Ishikawa (cell line): ENCODE data around the gene CISD1.

Source experiments
- CEBPB ChIP-seq: IDR thresholded peaks from 2 replicates; pipeline ENCODE4 v1.6.1; 2012
- CREB1 ChIP-seq: IDR thresholded peaks from 2 replicates; pipeline ENCODE4 v1.6.1; 2012; ENCODE audit warnings: low read depth
- EGR1 ChIP-seq: IDR thresholded peaks from 2 replicates; pipeline ENCODE4 v1.6.1; 2012
- EP300 ChIP-seq: IDR thresholded peaks from 2 replicates; pipeline ENCODE4 v1.6.1; 2012; ENCODE audit warnings: borderline replicate concordance
- FOXM1 ChIP-seq: IDR thresholded peaks from 2 replicates; pipeline ENCODE4 v1.6.1; 2012; ENCODE audit warnings: low read depth, borderline replicate concordance
- MAX ChIP-seq: IDR thresholded peaks from 2 replicates; pipeline ENCODE4 v1.6.1; 2012
- NFIC ChIP-seq: IDR thresholded peaks from 2 replicates; pipeline ENCODE4 v1.6.1; 2012
- RAD21 ChIP-seq: IDR thresholded peaks from 2 replicates; pipeline ENCODE4 v1.6.1; 2012; ENCODE audit warnings: low read depth
- REST ChIP-seq: IDR thresholded peaks from 2 replicates; pipeline ENCODE4 v1.6.1; 2012; ENCODE audit warnings: low read depth, mild to moderate bottlenecking
- TAF1 ChIP-seq: IDR thresholded peaks from 2 replicates; pipeline ENCODE4 v1.6.1; 2012; ENCODE audit warnings: low read depth, mild to moderate bottlenecking
- TCF12 ChIP-seq: IDR thresholded peaks from 2 replicates; pipeline ENCODE4 v1.6.1; 2012; ENCODE audit warnings: low read depth
- TEAD4 ChIP-seq: IDR thresholded peaks from 2 replicates; pipeline ENCODE4 v1.6.1; 2012
- USF1 ChIP-seq: IDR thresholded peaks from 2 replicates; pipeline ENCODE4 v1.6.1; 2012
- YY1 ChIP-seq: IDR thresholded peaks from 2 replicates; pipeline ENCODE4 v1.6.1; 2012; ENCODE audit warnings: low read depth
- ZBTB7A ChIP-seq: IDR thresholded peaks from 2 replicates; pipeline ENCODE4 v1.6.1; 2012; ENCODE audit warnings: low read depth

Gene CISD1

GRCh38 chr10:58330431-58330830, 61.5 kb downstream of the CISD1 start:
- TF ChIP-seq YY1 (no peak), EP300 (no peak), ZBTB7A (no peak), TCF12 (no peak), NFIC (no peak), FOXM1 (no peak), CEBPB (no peak), EGR1 (no peak), REST (no peak), USF1 (no peak), TAF1 (no peak), RAD21 (no peak), MAX (no peak), CREB1 (no peak), TEAD4 (no peak)

- TF ChIP-seq TCF12, result no peak
- no peak for TF ChIP-seq NFIC
- no peak for TF ChIP-seq TEAD4
- no peak for TF ChIP-seq MAX
- TF ChIP-seq YY1, result no peak
- no peak for TF ChIP-seq EGR1
- no peak for TF ChIP-seq TAF1
- no peak for TF ChIP-seq USF1
- no peak for TF ChIP-seq FOXM1
- no peak for TF ChIP-seq RAD21
- no peak for TF ChIP-seq CREB1
- TF ChIP-seq CEBPB, result no peak
- TF ChIP-seq ZBTB7A, result no peak
Measured at GRCh38 chr10:58331646-58332045, 62.7 kb downstream of the CISD1 start.

- TF ChIP-seq MAX, result peak; percentile 68; the same call in 1 of the 2 replicates
- TF ChIP-seq TAF1, result peak; percentile 71; the same call in 1 of the 2 replicates
- TF ChIP-seq ZBTB7A, result peak; percentile 67
- TF ChIP-seq USF1, result peak; percentile 5; the same call in 1 of the 2 replicates
- TF ChIP-seq YY1, result 0 out of 2 replicates have a peak, but pooled peaks have one; percentile 14
- no peak for TF ChIP-seq CEBPB
Measured at GRCh38 chr10:58334817-58335305, 65.9 kb downstream of the CISD1 start, which contains the start of gene UBE2D1. Gene UBE2D1 (plus strand): TSS chr10:58335006. CDS start chr10:58335202, 196 bp downstream.

- no peak for TF ChIP-seq RAD21
- TF ChIP-seq MAX, result no peak
- no peak for TF ChIP-seq YY1
- no peak for TF ChIP-seq TCF12
- peak; percentile 13; the same call in 1 of the 2 replicates for TF ChIP-seq TAF1
- TF ChIP-seq EGR1, result no peak
- TF ChIP-seq EP300, result no peak
- no peak for TF ChIP-seq TEAD4
- TF ChIP-seq USF1, result no peak
- TF ChIP-seq ZBTB7A, result peak; percentile 61; the same call in 1 of the 2 replicates
Measured at GRCh38 chr10:58335306-58336005, 66.5 kb downstream of the CISD1 start.

GRCh38 chr10:58336242-58336641, 67.3 kb downstream of the CISD1 start:
- TF ChIP-seq EP300 (no peak), REST (peak; percentile 42; the same call in 1 of the 2 replicates), TEAD4 (no peak), RAD21 (no peak)
